Gastrocnemius medialis (tissue), 4 donors: Measurements from ENCODE around the gene MX1.

ENCODE experiments used
- POLR2A ChIP-seq, 2 donors: fragments of 450-650 bp; IDR thresholded peaks; one replicate each; pipeline ENCODE4 v1.6.1; 2017; ENCODE audit warnings: antibody characterized with exemption in 2 of 2, mild to moderate bottlenecking in 2 of 2, moderate library complexity in 2 of 2
- TF ChIP-seq, protein P1 (sequence below), 5 experiments: fragments of 450-650 bp in 3 of 5; fragments of 200-600 bp in 2 of 5; sonication (generic) in 2 of 5; IDR thresholded peaks in 4 of 5; conservative IDR thresholded peaks in 1 of 5; 1 replicate in 4 of 5; 2 replicates in 1 of 5; pipeline ENCODE4 v1.5.1; 2016 to 2019; ENCODE audit warnings: antibody characterized with exemption in 5 of 5, mild to moderate bottlenecking in 3 of 5, moderate library complexity in 3 of 5

DNA sequence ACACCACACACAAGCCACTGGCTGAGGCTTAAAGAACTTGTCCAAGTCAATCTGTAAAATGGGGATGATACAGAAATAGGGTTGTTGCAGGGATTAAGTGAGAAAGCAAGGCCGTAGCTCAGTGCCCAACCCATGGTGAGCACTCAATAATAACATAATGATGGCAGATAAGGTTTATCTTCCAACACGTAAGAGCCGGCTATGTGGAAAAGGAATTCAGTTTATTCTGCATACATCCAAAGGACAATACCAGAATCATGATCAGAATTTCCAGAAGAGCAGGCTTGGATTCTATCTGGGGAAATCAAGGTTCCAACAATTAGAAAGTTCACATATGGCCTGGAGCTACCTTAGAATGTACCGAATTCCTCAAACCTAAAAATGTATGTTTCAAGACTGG is 77.3 kb downstream of the MX1 start:
- TF ChIP-seq, protein P1, sequence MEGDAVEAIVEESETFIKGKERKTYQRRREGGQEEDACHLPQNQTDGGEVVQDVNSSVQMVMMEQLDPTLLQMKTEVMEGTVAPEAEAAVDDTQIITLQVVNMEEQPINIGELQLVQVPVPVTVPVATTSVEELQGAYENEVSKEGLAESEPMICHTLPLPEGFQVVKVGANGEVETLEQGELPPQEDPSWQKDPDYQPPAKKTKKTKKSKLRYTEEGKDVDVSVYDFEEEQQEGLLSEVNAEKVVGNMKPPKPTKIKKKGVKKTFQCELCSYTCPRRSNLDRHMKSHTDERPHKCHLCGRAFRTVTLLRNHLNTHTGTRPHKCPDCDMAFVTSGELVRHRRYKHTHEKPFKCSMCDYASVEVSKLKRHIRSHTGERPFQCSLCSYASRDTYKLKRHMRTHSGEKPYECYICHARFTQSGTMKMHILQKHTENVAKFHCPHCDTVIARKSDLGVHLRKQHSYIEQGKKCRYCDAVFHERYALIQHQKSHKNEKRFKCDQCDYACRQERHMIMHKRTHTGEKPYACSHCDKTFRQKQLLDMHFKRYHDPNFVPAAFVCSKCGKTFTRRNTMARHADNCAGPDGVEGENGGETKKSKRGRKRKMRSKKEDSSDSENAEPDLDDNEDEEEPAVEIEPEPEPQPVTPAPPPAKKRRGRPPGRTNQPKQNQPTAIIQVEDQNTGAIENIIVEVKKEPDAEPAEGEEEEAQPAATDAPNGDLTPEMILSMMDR (IDR thresholded peaks at IDR 0.05 in 4 of 5, conservative IDR thresholded peaks at IDR 0.05 in 1 of 5): no peak
- no peak for TF ChIP-seq POLR2A (IDR thresholded peaks at IDR 0.05)
